H1 (cell line): ENCODE results near the gene XPNPEP2. TPM values are rescaled to one million over a fixed set of nuclear protein-coding genes. Genes with fewer than 3 reads are reported as not detected.

Experiments used
- SIN3A ChIP-seq, 2 experiments: IDR thresholded peaks in 1 of 2; conservative IDR thresholded peaks in 1 of 2; 2 replicates each; pipeline ENCODE4 v1.6.1; 2011 to 2012; ENCODE audit warnings: low read length in 2 of 2, improper control_type of control experiment in 1 of 2, low read depth in 1 of 2, mild to moderate bottlenecking in 1 of 2
- polyA plus RNA-seq, 7 experiments: library from polyadenylated mRNA; depleted of rRNA in 3 of 7; stranded (reverse) in 5 of 7; unstranded in 2 of 7; fragments of >200 nt in 5 of 7; fragments of 200-250 nt in 2 of 7; gene quantifications; 1 replicate in 5 of 7; 2 replicates in 1 of 7; 4 replicates in 1 of 7; pipeline versions ENCODE4 v1.2.1 to v1.2.3, GENCODE V29; 2011 to 2013; ENCODE audit warnings: missing spikeins in 2 of 7, mixed read lengths in 2 of 7
- total RNA-seq: library from RNA; stranded (reverse); fragmentation: NEBNext Ultra II Directional; extraction: Animal tissue kit (Norgen Biotek cat#: 25700); gene quantifications from 2 replicates; pipeline ENCODE4 v1.2.1, GENCODE V29; 2021

XPNPEP2 gene
- total and polyA plus RNA-seq, 2 of the 8 experiments (the other 6 are each of a cell fraction or from before 2014, with no cell fraction given): 0.27 TPM; not detected in 1

- no peak for TF ChIP-seq SIN3A (conservative IDR thresholded peaks at IDR 0.05 in 1 of 2, IDR thresholded peaks at IDR 0.05 in 1 of 2; ENCODE audit: low read depth in 1 of 2, low read length in 2 of 2)
Measured at GRCh38 chrX:129721414-129721813, 17.4 kb upstream of the XPNPEP2 start (continued).
